HG02759 (cell line): ENCODE results near the gene SIK2.
"Not testable (repeated sequence)": the region's sequence is repeated elsewhere in the genome, so short reads cannot be mapped to it uniquely, and the experiment has no call there.

Experiments
- ATAC-seq: cut with Tn5 transposase; IDR thresholded peaks from one replicate; pipeline ENCODE4 v1.9.1; 2021; ENCODE audit warnings: mild to moderate bottlenecking, moderate library complexity; ENCODE audit not compliant: unreplicated experiment

The SIK2 gene

GRCh38 chr11:111654601-111655000 is 52.4 kb downstream of the SIK2 start:
- ATAC-seq: no peak

DNA sequence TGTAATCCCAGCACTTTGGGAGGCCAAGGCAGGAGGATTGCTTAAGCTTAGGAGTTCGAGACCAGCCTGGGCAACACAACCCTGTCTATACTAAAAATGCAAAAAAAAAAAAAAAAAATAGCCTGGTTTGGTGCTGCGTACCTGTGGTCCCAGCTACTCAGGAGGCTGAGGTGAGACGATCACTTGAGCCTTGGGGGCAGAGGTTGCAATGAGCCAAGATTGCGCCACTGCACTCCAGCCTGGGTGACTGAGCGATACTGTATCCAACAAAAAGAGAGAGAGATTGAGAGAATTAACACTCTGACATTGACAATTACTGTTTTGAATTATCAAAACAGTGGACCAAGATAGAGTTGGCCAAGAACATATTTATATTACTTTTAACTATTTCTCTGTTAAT is 53.7 kb downstream of the SIK2 start:
- ATAC-seq: no peak

DNA sequence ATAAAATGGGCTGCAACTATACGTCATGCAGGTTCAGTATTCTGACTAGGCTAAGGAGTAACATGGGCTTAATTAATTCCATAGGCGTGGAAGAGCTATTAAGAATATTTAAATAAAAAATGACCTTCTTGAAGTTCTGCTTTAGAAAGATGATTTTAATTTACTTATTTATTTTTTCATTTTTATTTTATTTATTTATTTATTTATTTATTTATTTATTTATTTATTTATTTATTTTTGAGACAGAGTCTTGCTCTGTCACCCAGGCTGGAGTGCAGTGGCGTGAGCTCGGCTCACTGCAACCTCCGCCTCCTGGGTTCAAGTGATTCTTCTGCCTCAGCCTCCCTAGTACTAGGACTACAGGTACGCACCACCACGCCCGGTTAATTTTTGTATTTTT is 55.7 kb downstream of the SIK2 start:
- ATAC-seq: not testable (repeated sequence)

GRCh38 chr11:111658493-111658892 is 56.2 kb downstream of the SIK2 start:
- ATAC-seq: not testable (repeated sequence)

DNA sequence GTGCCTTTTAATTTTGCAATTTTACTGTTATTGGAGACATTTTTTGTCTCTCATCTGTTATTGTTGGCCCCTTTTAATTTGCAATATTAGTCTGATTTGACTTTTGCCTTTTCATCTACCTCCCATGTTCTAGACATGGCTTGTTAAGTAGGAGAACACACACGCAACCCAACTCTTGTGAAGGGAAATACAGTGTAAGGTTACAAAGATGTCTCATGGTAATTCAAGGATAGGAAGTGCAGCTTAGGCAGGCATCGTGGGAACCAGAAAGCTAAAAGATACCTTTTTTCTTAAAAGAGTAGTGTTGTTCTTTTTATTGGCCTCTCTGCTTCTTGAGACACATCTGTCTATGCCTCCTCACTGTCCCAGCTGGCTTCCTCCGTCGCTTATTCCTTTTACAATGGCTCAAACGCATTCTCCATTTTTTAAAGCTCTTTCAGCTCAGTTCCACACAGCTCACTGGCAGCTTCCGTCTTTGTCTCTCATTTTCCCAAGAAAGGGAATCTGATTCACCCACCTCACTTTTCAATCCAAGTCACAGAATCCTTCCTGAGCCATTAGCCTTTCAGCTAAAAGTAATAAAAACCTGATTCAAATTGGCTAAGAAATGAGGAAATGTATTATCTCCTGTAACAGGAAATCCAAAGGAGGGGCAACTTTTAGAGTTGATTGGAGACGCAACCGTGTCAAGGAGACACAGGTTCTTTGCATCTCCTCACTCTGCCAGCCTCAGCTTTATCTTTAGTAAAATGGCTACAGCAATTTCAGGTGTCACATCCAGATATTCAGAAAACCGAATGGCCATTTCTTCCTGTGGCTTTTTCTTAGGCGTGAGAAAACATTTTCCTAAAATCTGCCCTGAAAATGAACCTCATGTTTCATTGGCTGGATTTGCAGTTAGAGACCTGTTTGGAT is 57.2 kb downstream of the SIK2 start:
- ATAC-seq: no peak

GRCh38 chr11:111660822-111661221 is 58.6 kb downstream of the SIK2 start:
- no peak for ATAC-seq

DNA sequence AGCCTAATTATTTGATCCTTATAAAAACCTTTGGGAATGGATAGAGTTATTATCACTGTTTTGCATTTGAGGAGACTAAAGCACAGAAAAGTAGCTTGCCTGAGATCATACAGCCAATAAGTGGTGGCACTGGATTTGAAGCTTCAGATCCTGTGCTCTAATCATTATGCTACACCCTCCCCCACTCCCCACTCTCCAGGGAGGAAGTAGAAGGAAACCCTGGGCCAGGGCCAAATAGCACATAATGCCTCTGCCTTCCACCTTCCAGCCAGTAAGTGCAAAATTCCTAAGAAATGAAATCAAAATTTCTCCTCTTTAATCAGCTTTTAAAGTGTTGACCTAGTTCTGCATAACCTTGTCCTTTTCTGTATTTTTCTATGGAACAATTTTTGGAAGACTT is 61.6 kb downstream of the SIK2 start:
- ATAC-seq: no peak

DNA sequence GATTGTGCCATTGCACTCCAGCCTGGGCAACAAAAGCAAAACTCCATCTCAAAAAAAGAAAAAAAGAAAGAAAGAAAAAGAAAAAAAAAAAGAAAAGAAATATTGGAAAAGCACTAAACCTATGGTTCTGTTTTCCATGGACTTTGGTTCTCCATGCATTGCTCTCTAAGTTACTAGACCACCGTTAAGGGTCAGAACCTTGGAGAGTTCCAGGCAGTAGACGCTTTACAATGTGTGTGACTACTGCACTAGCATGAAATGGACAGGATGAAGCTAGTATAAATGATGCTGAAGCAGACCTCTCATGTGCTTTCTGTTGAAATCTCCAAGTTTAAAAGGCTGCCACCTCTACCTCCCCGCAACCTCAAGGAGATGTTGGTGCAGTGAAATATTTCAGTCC is 63.5 kb downstream of the SIK2 start:
- ATAC-seq: no peak

DNA sequence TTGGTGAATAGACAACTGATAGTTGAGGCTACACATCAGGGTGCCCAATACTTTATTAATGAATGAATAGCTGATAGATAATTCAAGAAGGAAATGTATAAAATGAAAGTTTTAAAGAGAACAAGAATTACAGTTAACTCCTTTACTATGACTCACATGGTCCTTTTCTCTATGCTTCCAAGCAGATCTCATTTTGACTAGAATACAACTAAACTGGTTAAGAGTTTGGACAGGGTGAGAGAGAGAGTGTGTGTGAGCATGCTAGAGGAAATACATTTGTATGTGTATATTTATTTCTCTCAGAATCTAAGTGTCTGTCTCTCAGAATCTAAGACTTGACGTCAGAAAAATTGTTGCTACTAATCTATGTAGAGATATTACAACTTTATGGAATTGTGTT is 66.7 kb downstream of the SIK2 start:
- no peak for ATAC-seq

DNA sequence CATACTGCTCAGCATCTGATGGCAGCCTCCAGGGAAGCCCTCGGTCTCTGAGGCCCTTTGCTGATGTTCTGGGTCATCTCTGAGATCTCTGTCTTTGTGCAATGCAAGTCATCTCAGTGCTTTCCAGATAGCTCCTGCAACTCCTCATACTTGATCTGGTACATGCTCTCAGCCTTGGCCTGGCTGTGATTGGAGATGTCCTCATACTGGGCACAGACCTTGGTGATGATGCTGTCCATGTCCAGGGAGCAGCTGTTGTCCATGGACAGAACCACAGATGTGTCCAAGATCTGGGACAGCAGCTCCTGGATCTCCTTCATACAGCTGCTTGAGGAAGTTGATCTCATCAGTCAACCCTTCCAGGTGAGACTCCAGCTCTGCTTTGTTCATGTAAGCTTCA is 69.1 kb downstream of the SIK2 start:
- ATAC-seq: no peak

GRCh38 chr11:111672949-111673348 is 70.7 kb downstream of the SIK2 start:
- no peak for ATAC-seq

GRCh38 chr11:111674941-111675340 is 72.7 kb downstream of the SIK2 start:
- ATAC-seq: no peak

- ATAC-seq: no peak
Observed at GRCh38 chr11:111675891-111676290, 73.6 kb downstream of the SIK2 start.

GRCh38 chr11:111676878-111677585 is 74.8 kb downstream of the SIK2 start:
- no peak for ATAC-seq

DNA sequence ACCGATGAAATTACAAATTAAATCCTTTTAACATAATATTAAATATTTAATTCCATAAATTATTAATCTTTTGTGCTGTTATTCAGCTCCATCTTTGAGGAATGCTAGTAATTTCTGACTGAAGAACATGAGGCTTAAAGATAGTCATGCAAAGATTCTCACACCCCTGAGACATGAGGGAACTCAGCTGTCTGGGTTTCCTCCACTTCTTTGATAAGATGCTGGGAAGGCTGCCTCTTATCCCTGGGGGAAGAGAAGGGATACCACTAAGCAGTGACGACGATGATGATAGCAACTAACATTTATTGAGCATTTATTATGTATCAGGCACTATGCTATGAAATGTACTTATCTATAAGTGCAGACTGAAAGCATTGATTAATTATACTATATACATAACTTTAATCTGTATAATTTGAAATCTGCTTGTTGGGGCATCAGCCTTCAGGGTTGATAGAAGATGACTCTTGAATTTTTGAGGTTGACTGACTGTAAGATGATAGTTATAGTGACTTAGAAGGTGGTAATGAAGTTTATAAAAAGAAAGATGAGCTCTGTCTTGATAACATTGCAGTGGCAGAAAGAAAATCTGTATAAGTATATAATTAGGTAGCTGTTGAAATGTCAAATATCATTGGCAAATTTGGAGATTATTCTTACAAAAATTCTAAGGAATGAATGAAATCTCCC is 78.4 kb downstream of the SIK2 start:
- ATAC-seq: no peak

DNA sequence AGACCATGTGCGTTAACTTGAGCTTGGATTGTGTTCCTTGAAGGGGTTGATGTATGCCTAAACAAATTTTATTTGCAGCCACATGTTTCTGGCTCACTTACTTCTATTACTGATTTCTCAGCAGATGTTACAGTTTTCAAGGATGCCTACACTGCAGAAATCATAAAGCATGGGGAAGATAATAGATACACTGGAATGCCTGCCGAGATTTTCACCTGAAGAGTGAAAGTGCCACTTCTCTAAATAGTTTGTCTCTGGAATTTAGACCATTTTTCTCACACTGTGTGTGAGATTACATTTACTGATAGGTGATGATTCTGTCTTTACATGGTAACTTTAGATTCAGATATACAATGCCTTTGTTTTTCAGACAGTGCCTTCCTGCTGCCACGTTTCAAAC is 81.6 kb downstream of the SIK2 start:
- ATAC-seq: no peak

- ATAC-seq: no peak
Observed at GRCh38 chr11:111684251-111684650, 82.0 kb downstream of the SIK2 start.

DNA sequence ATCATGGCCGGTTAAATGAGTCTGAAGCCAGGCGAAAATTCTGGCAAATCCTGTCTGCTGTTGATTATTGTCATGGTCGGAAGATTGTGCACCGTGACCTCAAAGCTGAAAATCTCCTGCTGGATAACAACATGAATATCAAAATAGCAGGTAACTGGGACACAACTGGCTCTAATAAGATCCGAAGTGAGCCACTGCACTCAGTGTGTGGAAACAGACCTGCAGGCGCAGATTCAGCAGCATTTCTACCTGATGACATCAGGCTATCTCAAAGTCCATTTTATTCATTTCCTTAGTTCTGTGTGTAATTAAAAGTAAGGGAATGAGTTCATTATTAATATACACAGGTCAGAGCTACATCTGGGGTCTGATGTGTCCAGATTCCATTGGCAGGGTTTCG is 85.8 kb downstream of the SIK2 start:
- no peak for ATAC-seq

DNA sequence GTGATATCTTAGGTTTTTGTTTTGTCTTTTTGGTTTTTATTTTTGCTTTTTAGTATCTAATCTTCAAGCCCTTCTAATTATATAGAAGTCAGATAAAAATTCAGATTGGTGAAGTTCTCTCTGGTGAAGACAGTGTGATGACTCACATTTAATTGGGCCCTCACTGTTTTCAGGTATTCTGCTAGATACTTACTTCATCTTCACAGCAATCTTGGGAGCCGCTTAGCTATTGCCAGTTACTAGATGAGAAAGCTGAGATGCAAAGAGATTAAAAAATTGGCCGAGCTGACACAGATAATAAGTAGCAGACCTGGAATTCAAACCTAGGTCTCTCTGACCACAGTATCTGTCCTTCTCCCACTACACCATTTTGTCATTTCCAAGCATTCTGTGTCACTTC is 88.9 kb downstream of the SIK2 start:
- no peak for ATAC-seq

DNA sequence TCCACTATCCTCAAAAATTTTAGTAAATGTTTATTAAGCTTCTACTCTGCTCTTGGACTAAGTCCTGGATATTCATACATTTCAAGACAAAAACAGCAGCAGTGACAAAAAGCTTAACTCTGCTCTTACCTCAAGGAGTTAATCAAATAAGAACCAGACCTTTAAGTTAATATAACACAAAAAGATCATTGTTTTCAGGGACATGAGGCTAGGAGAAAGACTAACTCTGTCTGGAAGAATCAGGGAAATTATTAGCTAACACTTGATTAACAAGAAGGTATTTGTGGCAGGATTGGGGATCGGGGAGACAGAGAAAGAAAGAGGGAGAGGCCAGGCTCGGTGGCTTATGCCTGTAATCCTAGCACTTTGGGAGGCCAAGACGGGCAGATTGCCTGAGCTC is 89.5 kb downstream of the SIK2 start:
- no peak for ATAC-seq

GRCh38 chr11:111693224-111693937 is 91.1 kb downstream of the SIK2 start:
- ATAC-seq: no peak
